NCI-H2081 (cell line): Measurements from ENCODE around the gene POLR1A.

Source experiments
- DNase-seq, 2 experiments: peaks; one replicate each; lab custom pipeline; 2025; lab: John Stamatoyannopoulos, UW

Gene POLR1A

DNA sequence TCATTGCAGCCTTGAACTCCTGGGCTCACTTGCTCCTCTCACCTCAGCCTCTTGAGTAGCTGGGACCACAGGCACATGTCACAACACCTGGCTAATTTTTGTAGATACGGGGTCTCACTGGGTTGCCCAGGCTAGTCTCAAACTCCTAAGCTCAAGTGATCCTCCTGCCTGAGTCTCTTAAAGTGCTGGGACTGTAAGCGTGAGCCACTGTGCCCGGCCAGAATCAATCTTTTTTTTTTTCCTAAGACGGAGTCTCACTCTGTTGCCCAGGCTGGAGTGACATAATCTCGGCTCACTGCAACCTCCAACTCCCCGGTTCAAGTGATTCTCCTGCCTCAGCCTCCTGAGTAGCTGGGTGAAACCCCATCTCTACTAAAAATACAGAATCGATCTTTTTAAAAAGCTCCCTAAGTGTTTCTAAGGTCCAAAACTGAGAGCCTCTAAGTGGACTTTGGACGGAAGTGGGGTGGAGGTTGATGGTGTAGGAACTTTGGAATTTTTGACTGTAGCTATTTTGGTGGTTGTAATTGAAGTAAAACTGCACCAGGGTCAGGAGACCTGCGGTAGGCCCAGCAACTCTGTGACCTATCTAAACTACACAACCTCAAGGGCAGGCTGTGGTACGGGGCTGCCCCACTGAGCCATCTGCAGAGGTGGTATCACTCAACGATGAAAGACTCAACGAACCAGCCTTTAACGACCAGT is 82.9 kb downstream of the POLR1A start:
- DNase-seq: no peak

- DNase-seq: no peak
Observed at GRCh38 chr2:86021396-86022378, 84.0 kb downstream of the POLR1A start.

DNA sequence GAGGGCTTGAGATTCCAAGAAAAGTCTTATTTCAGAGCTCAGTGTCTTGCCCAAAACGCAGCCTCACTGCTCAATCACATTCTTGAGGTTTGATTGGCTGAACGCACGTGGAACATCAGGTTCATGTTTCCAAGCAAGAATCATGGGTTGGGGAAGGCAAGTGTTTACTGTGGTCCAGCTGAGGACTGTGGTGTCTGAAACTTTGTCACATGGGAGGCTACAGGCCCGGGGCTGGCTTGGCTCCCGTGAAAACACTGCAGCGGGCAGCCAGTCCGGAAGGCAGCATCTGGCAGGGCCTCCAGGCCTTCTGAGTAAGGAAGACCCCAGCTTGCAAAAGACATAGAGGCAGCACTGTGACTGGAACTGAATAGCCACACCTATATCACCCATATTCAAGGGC is 84.7 kb downstream of the POLR1A start:
- DNase-seq: no peak

- no peak for DNase-seq
Observed at GRCh38 chr2:86019121-86019520, 86.6 kb downstream of the POLR1A start.

DNA sequence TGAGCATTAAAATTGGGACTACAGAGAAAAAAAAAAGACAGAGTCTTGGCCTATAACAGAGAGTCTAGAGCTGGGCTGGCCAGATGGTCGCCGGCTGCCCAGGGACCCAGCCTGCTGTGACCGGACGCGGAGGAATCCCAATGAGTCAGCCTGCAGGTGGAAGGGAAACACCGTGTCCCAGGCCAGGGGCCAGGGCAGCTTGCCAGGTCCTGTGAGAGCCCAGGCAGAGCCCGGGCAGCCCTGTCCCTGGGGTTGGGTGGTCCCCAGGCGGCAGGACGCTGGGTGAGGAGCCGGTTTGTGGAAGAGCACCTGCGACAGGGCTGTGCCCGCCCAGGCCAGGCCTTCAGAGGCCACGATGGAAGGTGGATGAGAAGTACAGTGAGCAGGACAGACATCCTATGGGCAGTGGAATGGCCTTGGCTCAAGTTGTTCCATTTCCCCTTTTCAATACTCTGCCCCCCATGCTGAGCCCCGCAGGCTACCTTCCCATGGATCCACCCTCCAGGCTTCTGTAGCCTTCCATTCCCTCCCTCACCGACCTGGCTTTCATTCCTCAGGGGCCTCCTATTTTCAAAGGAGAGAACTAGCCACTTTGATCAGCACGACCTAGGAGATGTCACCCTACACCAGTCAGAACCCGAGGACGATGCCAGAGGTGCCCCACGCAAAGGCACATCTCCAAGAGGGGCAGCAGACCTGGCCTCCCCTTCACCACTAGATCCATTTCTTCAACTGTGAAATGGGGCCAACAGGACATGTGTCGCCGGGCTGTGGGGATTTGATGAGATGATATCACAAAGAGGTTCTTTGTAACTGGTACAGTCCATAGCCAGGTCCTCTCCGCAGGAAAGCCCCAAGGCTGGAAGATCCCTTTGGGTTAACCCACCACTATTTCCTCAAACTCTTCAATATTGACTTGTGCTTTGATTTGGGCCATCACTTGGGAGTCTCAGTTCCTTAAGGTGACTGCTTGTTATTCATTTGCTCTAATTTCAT is 87.5 kb downstream of the POLR1A start:
- no peak for DNase-seq

DNA sequence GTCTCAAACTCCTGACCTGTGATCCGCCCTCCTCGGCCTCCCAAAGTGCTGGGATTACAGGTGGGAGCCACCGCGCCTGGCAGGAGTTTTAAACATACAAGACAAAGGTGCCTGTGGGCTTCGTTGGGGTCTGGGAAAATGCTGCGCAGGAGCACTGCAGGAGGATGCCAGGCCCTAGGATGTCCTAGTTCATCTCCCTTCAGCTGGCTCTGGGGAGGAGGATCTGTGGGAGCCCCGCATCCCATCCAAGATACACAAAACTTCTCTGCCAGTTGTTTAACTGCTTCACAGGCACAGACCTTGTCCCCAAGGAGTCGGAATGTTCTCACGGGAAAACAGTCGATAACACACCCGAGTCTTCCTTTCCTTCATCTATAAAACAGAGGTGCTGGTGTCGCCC is 89.1 kb downstream of the POLR1A start:
- no peak for DNase-seq

GRCh38 chr2:86015699-86016098 is 90.0 kb downstream of the POLR1A start:
- no peak for DNase-seq

GRCh38 chr2:86015006-86015405 is 90.7 kb downstream of the POLR1A start:
- no peak for DNase-seq

GRCh38 chr2:86014493-86014892 is 91.2 kb downstream of the POLR1A start:
- DNase-seq: no peak

GRCh38 chr2:86012007-86012712 is 93.5 kb downstream of the POLR1A start:
- DNase-seq: no peak

GRCh38 chr2:86011449-86011941 is 94.2 kb downstream of the POLR1A start:
- no peak for DNase-seq

GRCh38 chr2:86010083-86010482 is 95.6 kb downstream of the POLR1A start:
- DNase-seq: no peak

- DNase-seq: no peak
Observed at GRCh38 chr2:86006524-86006923, 99.2 kb downstream of the POLR1A start.

DNA sequence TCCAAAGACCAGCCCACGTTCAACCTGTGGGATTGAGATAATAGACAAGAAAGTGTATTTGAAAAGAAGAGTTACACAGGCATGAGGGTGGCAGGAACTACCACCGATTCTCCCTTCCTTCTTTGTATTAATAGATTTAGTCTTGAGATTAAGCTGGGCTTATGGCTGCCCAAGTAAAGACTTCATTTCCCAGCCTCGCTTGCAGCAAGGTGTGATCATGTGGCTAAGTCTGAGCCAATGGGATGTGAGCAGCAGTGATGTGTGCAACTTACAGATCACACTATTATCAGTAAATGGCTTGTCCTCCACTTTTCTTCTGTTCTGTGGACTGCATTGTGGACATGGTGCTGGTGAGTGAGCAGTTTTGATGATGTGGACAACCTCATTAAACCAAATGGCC is 101.7 kb downstream of the POLR1A start:
- DNase-seq: no peak

GRCh38 chr2:86003104-86003503 is 102.6 kb downstream of the POLR1A start:
- DNase-seq: no peak

GRCh38 chr2:86002375-86002774 is 103.3 kb downstream of the POLR1A start:
- no peak for DNase-seq

GRCh38 chr2:86001326-86001725 is 104.4 kb downstream of the POLR1A start:
- DNase-seq: no peak

- no peak for DNase-seq
Observed at GRCh38 chr2:86000938-86001312, 104.8 kb downstream of the POLR1A start.

- DNase-seq: no peak
Observed at GRCh38 chr2:86000131-86000937, 105.4 kb downstream of the POLR1A start.
